ENCODE measurements around the gene WDR26.
"Not testable (repeated sequence)": the region's sequence is repeated elsewhere in the genome, so short reads cannot be mapped to it uniquely, and the experiment has no call there.

DNA sequence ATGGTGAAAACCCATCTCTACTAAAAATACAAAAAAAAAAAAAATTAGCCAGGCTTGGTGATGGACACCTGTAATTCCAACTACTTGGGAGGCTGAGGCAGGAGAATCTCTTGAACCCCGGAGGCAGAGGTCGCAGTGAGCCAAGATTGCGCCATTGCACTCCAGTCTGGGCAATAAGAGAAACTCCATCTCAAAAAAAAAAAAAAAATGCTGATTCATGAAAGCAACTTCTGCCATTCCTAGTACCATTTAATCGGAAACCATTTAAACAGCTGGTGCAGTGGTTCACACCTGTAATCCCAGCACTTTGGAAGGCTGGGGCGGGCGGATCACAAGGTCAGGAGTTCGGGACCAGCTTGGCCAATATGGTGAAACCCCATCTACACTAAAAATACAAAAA lies 5.9 kb downstream of the WDR26 start:
- not testable (repeated sequence) for TF ChIP-seq POLR2A (IDR thresholded peaks at IDR 0.05; ENCODE audit: low read depth, low read length); RAD21 (IDR thresholded peaks at IDR 0.05; ENCODE audit: low read length); RFX5 (IDR thresholded peaks at IDR 0.05; ENCODE audit: low read depth, low read length); SMC3 (IDR thresholded peaks at IDR 0.05; ENCODE audit: low read depth, low read length); CHD1 (IDR thresholded peaks at IDR 0.05; ENCODE audit: low read depth, low read length)
- TF ChIP-seq, protein P1, sequence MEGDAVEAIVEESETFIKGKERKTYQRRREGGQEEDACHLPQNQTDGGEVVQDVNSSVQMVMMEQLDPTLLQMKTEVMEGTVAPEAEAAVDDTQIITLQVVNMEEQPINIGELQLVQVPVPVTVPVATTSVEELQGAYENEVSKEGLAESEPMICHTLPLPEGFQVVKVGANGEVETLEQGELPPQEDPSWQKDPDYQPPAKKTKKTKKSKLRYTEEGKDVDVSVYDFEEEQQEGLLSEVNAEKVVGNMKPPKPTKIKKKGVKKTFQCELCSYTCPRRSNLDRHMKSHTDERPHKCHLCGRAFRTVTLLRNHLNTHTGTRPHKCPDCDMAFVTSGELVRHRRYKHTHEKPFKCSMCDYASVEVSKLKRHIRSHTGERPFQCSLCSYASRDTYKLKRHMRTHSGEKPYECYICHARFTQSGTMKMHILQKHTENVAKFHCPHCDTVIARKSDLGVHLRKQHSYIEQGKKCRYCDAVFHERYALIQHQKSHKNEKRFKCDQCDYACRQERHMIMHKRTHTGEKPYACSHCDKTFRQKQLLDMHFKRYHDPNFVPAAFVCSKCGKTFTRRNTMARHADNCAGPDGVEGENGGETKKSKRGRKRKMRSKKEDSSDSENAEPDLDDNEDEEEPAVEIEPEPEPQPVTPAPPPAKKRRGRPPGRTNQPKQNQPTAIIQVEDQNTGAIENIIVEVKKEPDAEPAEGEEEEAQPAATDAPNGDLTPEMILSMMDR (conservative IDR thresholded peaks at IDR 0.05; ENCODE audit: low read depth, low read length), result not testable (repeated sequence)
